K562 (cell line): ENCODE measurements around the gene LAMTOR1. TPM values are rescaled to one million over a fixed set of nuclear protein-coding genes. Genes with fewer than 3 reads are reported as not detected.

Experiments used
- ATAC-seq: fragments of 200-7000 bp; cut with Tn5 transposase; 3 replicates; pipeline ENCODE4 v1.9.1; 2020; ENCODE audit warnings: moderate library complexity
- BruUV-seq: library from RNA; stranded (reverse); fragments of 400-500 nt; replicated peaks from 2 replicates; lab custom pipeline; 2021; lab: Mats Ljungman, UMichigan
- CTCF ChIA-PET: fragments of 300-600 bp; formaldehyde crosslinking; extraction: SDS; loops from one replicate; lab custom pipeline; 2021; ENCODE audit warnings: low intra/inter-chr PET ratio; lab: Yijun Ruan, JAX
- POLR2A ChIA-PET: fragments of 300-600, 350-650 bp; sonication (Branson Sonifier 250); formaldehyde crosslinking; extraction: SDS; loops from one replicate; lab custom pipeline; 2021; ENCODE audit warnings: antibody characterized with exemption, inconsistent platforms; lab: Yijun Ruan, JAX
- DNase-seq, 4 experiments: peaks; one replicate each; pipeline versions ENCODE4 v3.0.0 to v3.0.0-alpha.2; 2011 to 2018; ENCODE audit warnings: low spot score in 3 of 4, mixed read lengths in 3 of 4; ENCODE audit errors: extremely low read depth in 1 of 4
- FAIRE-seq: peaks from 2 replicates; lab custom pipeline; 2011; peaks lifted over from hg19 to GRCh38; lab: Jason Lieb, UNC
- H2AFZ ChIP-seq: 2 replicates; pipeline ENCODE4 v1.6.0; 2011; ENCODE audit warnings: low read depth, low read length, control low read depth, inconsistent platforms
- H3K27ac ChIP-seq: fragments of 200-600 bp; 3 replicates; pipeline ENCODE4 v1.8.0; 2011; ENCODE audit warnings: low read depth, mild to moderate bottlenecking, control low read depth, inconsistent platforms, low read length, moderate library complexity, mixed read lengths; ENCODE audit errors: extremely low read depth
- H3K27me3 ChIP-seq, 2 experiments: fragments of 300-600 bp in 1 of 2; 2 replicates in 1 of 2; 3 replicates in 1 of 2; pipeline versions ENCODE4 v1.6.0 to v1.8.0; 2011; ENCODE audit warnings: inconsistent platforms in 2 of 2, low read length in 2 of 2, mild to moderate bottlenecking in 1 of 2, mixed read lengths in 1 of 2, moderate library complexity in 1 of 2; ENCODE audit not compliant: control insufficient read depth in 2 of 2, insufficient read depth in 2 of 2
- H3K36me3 ChIP-seq: fragments of 300-600 bp; 3 replicates; pipeline ENCODE4 v1.8.0; 2011; ENCODE audit warnings: mild to moderate bottlenecking, low read length, inconsistent platforms; ENCODE audit not compliant: control insufficient read depth, insufficient read depth
- H3K4me1 ChIP-seq, 2 experiments: fragments of 200-600 bp in 1 of 2; replicated peaks in 1 of 2; 2 replicates in 1 of 2; 3 replicates in 1 of 2; pipeline versions ENCODE4 v1.5.1 to v1.8.0; 2011; ENCODE audit warnings: inconsistent platforms in 2 of 2, low read length in 2 of 2, mild to moderate bottlenecking in 1 of 2, mixed read lengths in 1 of 2, moderate library complexity in 1 of 2; ENCODE audit not compliant: control insufficient read depth in 2 of 2, insufficient read depth in 2 of 2
- H3K4me2 ChIP-seq: 2 replicates; pipeline ENCODE4 v1.6.1; 2011; ENCODE audit warnings: low read length, control low read depth, inconsistent platforms, mixed read lengths; ENCODE audit not compliant: insufficient read depth
- H3K4me3 ChIP-seq: fragments of 200-600 bp; sonication (generic), shearing (Covaris generic); 2 replicates; pipeline ENCODE4 v1.5.1; 2016; ENCODE audit warnings: control low read depth, inconsistent platforms
- H3K79me2 ChIP-seq: fragments of 200-600 bp; 3 replicates; pipeline ENCODE4 v1.8.0; 2011; ENCODE audit warnings: low read length, inconsistent platforms; ENCODE audit not compliant: control insufficient read depth, insufficient read depth
- H3K9ac ChIP-seq, 2 experiments: 2 replicates each; pipeline versions ENCODE4 v1.6.0 to v1.6.1; 2011; ENCODE audit warnings: low read depth in 2 of 2, low read length in 2 of 2, control low read depth in 1 of 2, inconsistent platforms in 1 of 2, mild to moderate bottlenecking in 1 of 2, mixed read lengths in 1 of 2; ENCODE audit not compliant: insufficient read depth in 1 of 2
- H3K9me1 ChIP-seq: one replicate; pipeline ENCODE4 v1.6.0; 2011; ENCODE audit warnings: inconsistent platforms, mild to moderate bottlenecking, low read length, moderate library complexity; ENCODE audit not compliant: control insufficient read depth, insufficient read depth
- H3K9me3 ChIP-seq: replicated peaks from 2 replicates; pipeline ENCODE4 v1.5.1; 2011; ENCODE audit warnings: low read depth, low read length, inconsistent platforms; ENCODE audit not compliant: control insufficient read depth, insufficient read depth
- H4K20me1 ChIP-seq: replicated peaks from 2 replicates; pipeline ENCODE4 v1.6.1; 2011; ENCODE audit warnings: low read length, inconsistent platforms, mixed read lengths; ENCODE audit not compliant: control insufficient read depth, insufficient read depth
- ATF1 ChIP-seq, 2 experiments: fragments of 450-650 bp in 1 of 2; IDR thresholded peaks; 2 replicates each; pipeline ENCODE4 v1.6.1; 2016; ENCODE audit warnings: missing compliant biosample characterization in 1 of 2, missing genetic modification characterization in 1 of 2
- C11orf30 ChIP-seq: fragments of 450-650 bp; IDR thresholded peaks from 2 replicates; pipeline ENCODE4 v1.6.1; 2016; ENCODE audit warnings: low read depth, mild to moderate bottlenecking
- CHD2 ChIP-seq: IDR thresholded peaks from 2 replicates; pipeline ENCODE4 v1.6.1; 2011; ENCODE audit warnings: low read depth, low read length
- ERF ChIP-seq: fragments of 450-650 bp; formaldehyde crosslinking; IDR thresholded peaks from 2 replicates; pipeline ENCODE4 v1.4.0; 2020; ENCODE audit warnings: mild to moderate bottlenecking, mixed read lengths
- ETS2 ChIP-seq: IDR thresholded peaks from 2 replicates; pipeline ENCODE4 v1.6.1; 2016; ENCODE audit warnings: borderline replicate concordance, missing genetic modification characterization, mild to moderate bottlenecking, moderate library complexity, missing compliant biosample characterization; ENCODE audit not compliant: poor library complexity, severe bottlenecking
- GATA2 ChIP-seq: sonication (generic); formaldehyde crosslinking; IDR thresholded peaks from 2 replicates; pipeline ENCODE4 v1.4.0; 2020; ENCODE audit warnings: mild to moderate bottlenecking, missing genetic modification reagents
- HNRNPK ChIP-seq: fragments of 200-400 bp; formaldehyde crosslinking; IDR thresholded peaks from one replicate; pipeline ENCODE4 v1.6.1; 2018; ENCODE audit warnings: mild to moderate bottlenecking, low read depth, low read length; ENCODE audit not compliant: poor library complexity, severe bottlenecking
- SRF ChIP-seq, 2 experiments: fragments of 250-450, 450-650 bp in 1 of 2; sonication (Bioruptor Pico) in 1 of 2; sonication (generic) in 1 of 2; formaldehyde crosslinking; IDR thresholded peaks; 2 replicates each; pipeline versions ENCODE4 v1.5.0 to v1.5.1; 2020 to 2022; ENCODE audit warnings: mild to moderate bottlenecking in 1 of 2, missing genetic modification reagents in 1 of 2
- ZNF707 ChIP-seq: fragments of 250-450 bp; sonication (Bioruptor Pico); conservative IDR thresholded peaks from 2 replicates; pipeline ENCODE4 v1.8.0; 2022; ENCODE audit warnings: inconsistent platforms, mild to moderate bottlenecking, moderate library complexity
- WGBS: fragments of 100-300 bp; shearing (Covaris generic); methylation state at CpG from one replicate; pipeline ENCODE4 v1.1.6; 2016; ENCODE audit warnings: low coverage, mixed read lengths; ENCODE audit not compliant: insufficient coverage; ENCODE audit errors: missing lambda C conversion rate; 5-methylcytosine and 5-hydroxymethylcytosine counted together
- in situ Hi-C: fragments of 300-500 bp; cut with MboI; formaldehyde crosslinking; loops from 4 replicates; pipeline ENCODE4 v1.15.0; 2018; ENCODE audit warnings: inconsistent platforms, mixed read lengths
- intact Hi-C: fragments of 100-400 bp; cut with micrococcal nuclease; formaldehyde crosslinking; loops from 2 replicates; pipeline ENCODE4 v1.14.2; 2022
- polyA plus RNA-seq, 8 experiments: library from polyadenylated mRNA; depleted of rRNA in 4 of 8; stranded (reverse) in 5 of 8; unstranded in 3 of 8; fragments of >200 nt; fragmentation: Nextera tagmentation in 2 of 8; fragmentation: Illumina TruSeq in 1 of 8; extraction: Ambion mirVana in 2 of 8; extraction: Trizol in 1 of 8; gene quantifications; 2 replicates each; pipeline versions ENCODE4 v1.2.1 to v1.2.3, GENCODE V29; 2011 to 2014; ENCODE audit warnings: inconsistent platforms in 1 of 8, missing spikeins in 1 of 8
- total RNA-seq, 7 experiments: library from RNA; depleted of rRNA in 6 of 7; stranded (reverse); fragments of >200 nt in 6 of 7; fragmentation: Illumina TruSeq in 2 of 7; extraction: Trizol in 2 of 7; gene quantifications; 2 replicates each; pipeline versions ENCODE4 v1.2.1 to v1.2.3, GENCODE V29; 2011 to 2021; ENCODE audit warnings: low replicate concordance in 1 of 7

Gene LAMTOR1
- total and polyA plus RNA-seq, 9 of the 15 experiments (the other 6 are each of a cell fraction or from before 2014, with no cell fraction given), result 62.6 to 104 (median 85.3) TPM

GRCh38 chr11:72102946-72103753, at the start of gene LAMTOR1 (continued):
- TF ChIP-seq ZNF707 (CRISPR knock-in tag) (no peak), GATA2 (no peak), C11orf30 (peak; percentile 79), ERF (CRISPR knock-in tag) (0 out of 2 replicates have a peak, but pooled peaks have one; percentile 66)

GRCh38 chr11:72150882-72151281, 47.8 kb upstream of the LAMTOR1 start:
- CTCF ChIA-PET, result no interaction called here
- no peaks in the 10 kb centered on the region for H3K36me3 ChIP-seq
- no peaks in the 10 kb centered on the region for H3K27me3 ChIP-seq
- no peaks in the 10 kb centered on the region for H4K20me1 ChIP-seq
- H3K9ac ChIP-seq, result no peak overlapping the region
- H3K4me1 ChIP-seq, result peaks cover 3 to 18% of the 10 kb centered on the region in 2 experiments; a peak in 4 of 5 replicates
- DNase-seq, result no peak
- TSS peak; percentile 27 for BruUV-seq
- H3K9me3 ChIP-seq, result no peaks in the 10 kb centered on the region
- ATAC-seq, result no peak
- H3K4me3 ChIP-seq, result no peak overlapping the region
- H3K79me2 ChIP-seq, result no peaks in the 10 kb centered on the region
- TF ChIP-seq ATF1 (CRISPR knock-in tag; IDR thresholded peaks at IDR 0.05) (no peak), ATF1 (tag; IDR thresholded peaks at IDR 0.05) (peak; percentile 51; the same call in 1 of the 2 replicates), SRF (CRISPR knock-in tag; IDR thresholded peaks at IDR 0.05) (no peak), HNRNPK (no peak), CHD2 (no peak), ETS2 (tag) (no peak)
- no peak overlapping the region for H3K27ac ChIP-seq
- 38% methylated on average over 4 of the region's 4 CpGs for WGBS
- FAIRE-seq, result no peak
- POLR2A ChIA-PET, result interaction anchor here (1.1 kb wide), 1 partner anchor 38 kb away, joined by 3 read pairs; no protein-coding TSS in a partner anchor
- H2AFZ ChIP-seq, result peak overlapping the region; percentile 48
- no peak overlapping the region for H3K4me2 ChIP-seq
- no peaks in the 10 kb centered on the region for H3K9me1 ChIP-seq
- intact Hi-C loops, result no loop called here
- in situ Hi-C loops, result loop anchor here (5.0 kb wide), 1 partner anchor 129 kb away; no protein-coding TSS in a partner anchor
